Forelimb muscle (tissue), 1 donor: Measurements from ENCODE around the gene TRIM45. TPM values are rescaled to one million over a fixed set of nuclear protein-coding genes. Genes with fewer than 3 reads are reported as not detected.

Source experiments
- polyA plus RNA-seq: library from polyadenylated mRNA; unstranded; fragments of 120-200 nt; gene quantifications from one replicate; pipeline ENCODE4 v1.2.1, GENCODE V29; 2013; ENCODE audit not compliant: insufficient read length

The TRIM45 gene
- polyA plus RNA-seq, 1 donor = 24.6 TPM

Other genes with a start within 250 kb of the TRIM45 start
- 99.9 TPM for gene PTGFRN, start 211.8 kb downstream of the TRIM45 start, polyA plus RNA-seq
- 4.3 TPM for gene CD101, start 120.0 kb downstream of the TRIM45 start, polyA plus RNA-seq
- gene TTF2, start 61.4 kb downstream of the TRIM45 start, polyA plus RNA-seq = 13.2 TPM
- 0.13 TPM for gene VTCN1, start 89.2 kb upstream of the TRIM45 start, polyA plus RNA-seq
- 17.7 TPM for gene MAN1A2, start 245.7 kb upstream of the TRIM45 start, polyA plus RNA-seq